Measurements from ENCODE around the gene EDN1.

The EDN1 gene

GRCh38 chr6:12339022-12339421, 48.9 kb downstream of the EDN1 start:
- no peak for TF ChIP-seq MAX (IDR thresholded peaks at IDR 0.05; ENCODE audit: low read depth, low read length)
- TF ChIP-seq CTCF (IDR thresholded peaks at IDR 0.05; ENCODE audit: low read depth, low read length) = no peak
- TF ChIP-seq POLR2A (IDR thresholded peaks at IDR 0.05; ENCODE audit: extremely low read depth, insufficient read length) = no peak
- TF ChIP-seq MYC (IDR thresholded peaks at IDR 0.05; ENCODE audit: low read depth, low read length) = no peak
- DNase-seq (ENCODE audit: low read depth) = no peak

GRCh38 chr6:12339808-12340487, 49.8 kb downstream of the EDN1 start:
- H3K4me3 ChIP-seq (ENCODE audit: low read depth, low read length) = no peak overlapping the region
- TF ChIP-seq CTCF (IDR thresholded peaks at IDR 0.05; ENCODE audit: low read depth, low read length) (no peak), MYC (IDR thresholded peaks at IDR 0.05; ENCODE audit: low read depth, low read length) (no peak), POLR2A (IDR thresholded peaks at IDR 0.05; ENCODE audit: extremely low read depth, insufficient read length) (no peak), MAX (IDR thresholded peaks at IDR 0.05; ENCODE audit: low read depth, low read length) (no peak)
- no peak for DNase-seq (ENCODE audit: low read depth)

More at GRCh38 chr6:12339022-12339421, 48.9 kb downstream of the EDN1 start:
- no peak overlapping the region for H3K4me3 ChIP-seq (ENCODE audit: low read depth, low read length)

- DNase-seq (ENCODE audit: low read depth) = no peak
- TF ChIP-seq MYC (IDR thresholded peaks at IDR 0.05; ENCODE audit: low read depth, low read length) (no peak), CTCF (IDR thresholded peaks at IDR 0.05; ENCODE audit: low read depth, low read length) (no peak), MAX (IDR thresholded peaks at IDR 0.05; ENCODE audit: low read depth, low read length) (no peak)
- no peak overlapping the region for H3K4me3 ChIP-seq (ENCODE audit: low read depth, low read length)
Observed at GRCh38 chr6:12340488-12340818, 50.3 kb downstream of the EDN1 start.

- TF ChIP-seq POLR2A (IDR thresholded peaks at IDR 0.05; ENCODE audit: extremely low read depth, insufficient read length) = no peak
- TF ChIP-seq MAX (IDR thresholded peaks at IDR 0.05; ENCODE audit: low read depth, low read length) = no peak
- no peak for TF ChIP-seq MYC (IDR thresholded peaks at IDR 0.05; ENCODE audit: low read depth, low read length)
- H3K4me3 ChIP-seq (ENCODE audit: low read depth, low read length) = no peak overlapping the region
- DNase-seq (ENCODE audit: low read depth) = no peak
Observed at GRCh38 chr6:12342664-12343063, 52.5 kb downstream of the EDN1 start.

GRCh38 chr6:12343122-12343439, 52.9 kb downstream of the EDN1 start:
- DNase-seq (ENCODE audit: low read depth) = peak; percentile 71

More at GRCh38 chr6:12343122-12343439, 52.9 kb downstream of the EDN1 start:
- TF ChIP-seq MYC (IDR thresholded peaks at IDR 0.05; ENCODE audit: low read depth, low read length) = no peak
- TF ChIP-seq MAX (IDR thresholded peaks at IDR 0.05; ENCODE audit: low read depth, low read length) = no peak
- no peak for TF ChIP-seq POLR2A (IDR thresholded peaks at IDR 0.05; ENCODE audit: extremely low read depth, insufficient read length)
- TF ChIP-seq CTCF (IDR thresholded peaks at IDR 0.05; ENCODE audit: low read depth, low read length) = no peak
- H3K4me3 ChIP-seq (ENCODE audit: low read depth, low read length) = no peak overlapping the region

Data from NB4 (cell line).